Heart left ventricle (tissue), 16 donors: ENCODE measurements around the gene C1orf115. TPM values are rescaled to one million over a fixed set of nuclear protein-coding genes. Genes with fewer than 3 reads are reported as not detected.
"Not testable (repeated sequence)": the region's sequence is repeated elsewhere in the genome, so short reads cannot be mapped to it uniquely, and the experiment has no call there.

Experiments
- ATAC-seq, 4 donors: fragments of 200-7000 bp; cut with Tn5 transposase; one replicate each; pipeline ENCODE4 v1.9.1; 2020 to 2022; ENCODE audit warnings: moderate library complexity in 4 of 4, mild to moderate bottlenecking in 3 of 4, moderate number of reproducible peaks in 1 of 4
- DNase-seq, 5 donors: peaks; one replicate each; pipeline ENCODE4 v3.0.0-alpha.2; 2020
- H3K27ac ChIP-seq, 12 donors: fragments of 200-600 bp; sonication (generic) in 4 of 12; one replicate each; pipeline versions ENCODE4 v1.5.0 to v1.8.0; 2016 to 2022; ENCODE audit warnings: mild to moderate bottlenecking in 2 of 12
- H3K27me3 ChIP-seq, 9 donors: fragments of 200-600 bp; sonication (generic) in 2 of 9; one replicate each; pipeline versions ENCODE4 v1.5.1 to v1.8.0; 2016 to 2022; ENCODE audit warnings: mild to moderate bottlenecking in 3 of 9
- H3K36me3 ChIP-seq, 9 donors: fragments of 200-600 bp; sonication (generic) in 2 of 9; one replicate each; pipeline versions ENCODE4 v1.5.0 to v1.8.0; 2018 to 2022; ENCODE audit warnings: mild to moderate bottlenecking in 2 of 9
- H3K4me1 ChIP-seq, 12 donors: fragments of 200-600 bp; sonication (generic) in 4 of 12; one replicate each; pipeline versions ENCODE4 v1.5.0 to v1.8.0; 2016 to 2022; ENCODE audit warnings: mild to moderate bottlenecking in 3 of 12
- H3K4me3 ChIP-seq, 12 donors: fragments of 200-600 bp; sonication (generic) in 4 of 12; one replicate each; pipeline versions ENCODE4 v1.5.0 to v1.8.0; 2017 to 2022; ENCODE audit warnings: mild to moderate bottlenecking in 9 of 12, moderate library complexity in 4 of 12
- H3K9me3 ChIP-seq, 12 donors: fragments of 200-600 bp; sonication (generic) in 4 of 12; one replicate each; pipeline versions ENCODE4 v1.5.0 to v1.8.0; 2016 to 2022; ENCODE audit warnings: mild to moderate bottlenecking in 1 of 12
- CTCF ChIP-seq, 12 donors: fragments of 200-600 bp; sonication (generic) in 4 of 12; IDR thresholded peaks; one replicate each; pipeline versions ENCODE4 v1.5.0 to v1.8.0; 2018 to 2022; ENCODE audit warnings: antibody characterized with exemption in 12 of 12, mild to moderate bottlenecking in 5 of 12
- POLR2A ChIP-seq, 2 donors: fragments of 450-650 bp; IDR thresholded peaks; one replicate each; pipeline ENCODE4 v1.6.1; 2017; ENCODE audit warnings: antibody characterized with exemption in 2 of 2, mild to moderate bottlenecking in 2 of 2, moderate library complexity in 2 of 2
- WGBS, 4 donors: extraction: QIAGEN DNeasy Blood & Tissue Kit in 2 of 4; methylation state at CpG; one replicate each; pipeline versions ENCODE4 v1.1.5 to v1.1.7; 2013 to 2018; 5-methylcytosine and 5-hydroxymethylcytosine counted together
- intact Hi-C, 10 donors: fragments of 100-400 bp; cut with DNase I; formaldehyde crosslinking; loops; one replicate each; pipeline versions ENCODE4 v1.11.1 to v1.14.2; 2022
- polyA plus RNA-seq, 2 donors: library from polyadenylated mRNA; stranded (reverse); fragments of 200-250 nt; gene quantifications; one replicate each; pipeline ENCODE4 v1.2.3, GENCODE V29; 2013
- total RNA-seq, 9 donors: library from RNA; depleted of rRNA in 2 of 9; stranded (reverse); fragments of >200 nt in 2 of 9; fragmentation: NEBNext Ultra II Directional in 3 of 9; extraction: Animal tissue kit (Norgen Biotek cat#: 25700) in 3 of 9; gene quantifications; one replicate each; pipeline versions ENCODE4 v1.1.0 to v1.2.4, GENCODE V29; 2016 to 2023
- donor health status: ischemic (EF 13 %, LVEDD 7.1; RV severe dilation, severe dysfunction).
- donor health status: healthy with polysubstance abuse.
- donor health status: DM: no; HTN: yes; CAD: no.
- donor health status: DM: no; HTN: no; CAD: no.
- donor health status: ischemic (EF 25% LVEDD 6.9; RV normal size, moderate dysfunction).
- donor health status: ischemic (EF 25% LVEDD 5.7; RV mildly dilated, moderate dysfunction).
- donor health status: healthy.
- donor health status: DM: yes; HTN: yes; CAD: no.
- donor health status: ischemic (EF 35%, LVEDD 5.7; RV mildly dilated, moderate dysfunction).
- donor health status: nonischemic (EF 11% LVEDD 7.7; RV severe dilation, severe dysfunction).
- donor health status: DM: yes; HTN: yes; CAD: no.
- donor health status: PGD.
- donor health status: ischemic (EF 29% LVEDD 5.4; RV normal size, mild dysfunction).
- donor health status: nonischemic (EF 23%, LVEDD 6.1; RV moderate dilation, normal function).

C1orf115 gene
- total and polyA plus RNA-seq, 11 donors = 8.5 to 39.0 (median 16.3) TPM

GRCh38 chr1:220681220-220681880 is 8.8 kb upstream of the C1orf115 start:
- intact Hi-C loops = loop anchor here in 8 of 10 donors (2.0 to 5.0 kb wide), 5 partner anchors 51 to 101 kb away; no protein-coding TSS in a partner anchor
- peak overlapping the region in 4 of 12 donors; percentile 1 to 25 (median 22) for H3K4me3 ChIP-seq
- DNase-seq (no peak), ATAC-seq (no peak)
- no peaks in the 10 kb centered on the region for H3K36me3 ChIP-seq
- H3K27me3 ChIP-seq = no peaks in the 10 kb centered on the region
- no peak overlapping the region for H3K27ac ChIP-seq
- TF ChIP-seq CTCF (IDR thresholded peaks at IDR 0.05) = no peak
- no peak for TF ChIP-seq POLR2A (IDR thresholded peaks at IDR 0.05)
- peaks cover 0 to 3% (median 0%) of the 10 kb centered on the region in 12 donors for H3K4me1 ChIP-seq
- WGBS, 4 donors = 71 to 82% (median 80%) methylated on average over 10 of the region's 10 CpGs
- no peaks in the 10 kb centered on the region for H3K9me3 ChIP-seq

- Histone ChIP-seq H3K4me3 (no peak overlapping the region), H3K4me1 (peaks cover 0 to 3% (median 0%) of the 10 kb centered on the region in 12 donors), H3K36me3 (no peaks in the 10 kb centered on the region), H3K27me3 (no peaks in the 10 kb centered on the region), H3K9me3 (no peaks in the 10 kb centered on the region), H3K27ac (no peak overlapping the region)
- TF ChIP-seq CTCF (IDR thresholded peaks at IDR 0.05) (no peak), POLR2A (IDR thresholded peaks at IDR 0.05) (no peak)
- intact Hi-C loops = loop anchor here in 3 of 10 donors (5.0 kb wide), 3 partner anchors 89 to 99 kb away; no protein-coding TSS in a partner anchor
- WGBS, 4 donors = 90 to 96% (median 94%) methylated on average over 15 to 17 of the region's 17 CpGs
- no peak for DNase-seq
- ATAC-seq = no peak
Observed at GRCh38 chr1:220682901-220683576, 7.1 kb upstream of the C1orf115 start.

GRCh38 chr1:220683716-220684115 is 6.4 kb upstream of the C1orf115 start:
- 93 to 99% (median 95%) methylated on average over 12 of the region's 12 CpGs for WGBS, 4 donors
- not testable (repeated sequence) for H3K27ac ChIP-seq, ATAC-seq, H3K27me3 ChIP-seq, H3K9me3 ChIP-seq, H3K36me3 ChIP-seq, H3K4me3 ChIP-seq, H3K4me1 ChIP-seq, DNase-seq
- intact Hi-C loops = loop anchor here in 3 of 10 donors (5.0 kb wide), 3 partner anchors 89 to 99 kb away; no protein-coding TSS in a partner anchor

- no peak for DNase-seq
- TF ChIP-seq CTCF (IDR thresholded peaks at IDR 0.05) (no peak), POLR2A (IDR thresholded peaks at IDR 0.05) (no peak)
- no peaks in the 10 kb centered on the region for H3K9me3 ChIP-seq
- no peaks in the 10 kb centered on the region for H3K36me3 ChIP-seq
- 21 to 53% (median 41%) methylated on average over 4 of the region's 4 CpGs for WGBS, 4 donors
- no peaks in the 10 kb centered on the region for H3K27me3 ChIP-seq
- peaks cover 0 to 7% (median 3%) of the 10 kb centered on the region in 12 donors for H3K4me1 ChIP-seq
- H3K27ac ChIP-seq = no peak overlapping the region
- ATAC-seq = no peak
- intact Hi-C loops = loop anchor here in 4 of 10 donors (5.0 kb wide), 3 partner anchors 87 to 97 kb away; no protein-coding TSS in a partner anchor
- no peak overlapping the region for H3K4me3 ChIP-seq
Observed at GRCh38 chr1:220684890-220685289, 5.3 kb upstream of the C1orf115 start.
